RWPE2 (cell line): ENCODE measurements around the gene FAM210A.

Experiments
- ATAC-seq: fragments of 200-7000 bp; cut with Tn5 transposase; 3 replicates; pipeline ENCODE4 v1.9.1; 2021; ENCODE audit warnings: low read depth
- DNase-seq: peaks from one replicate; pipeline ENCODE4 v3.0.0-alpha.2; 2020; ENCODE audit warnings: low spot score
- H3K27ac ChIP-seq: fragments of 450-650 bp; 2 replicates; pipeline ENCODE4 v1.5.1; 2017; ENCODE audit warnings: mild to moderate bottlenecking; ENCODE audit not compliant: poor library complexity, severe bottlenecking
- H3K27me3 ChIP-seq: fragments of 250-450 bp; sonication (Bioruptor Pico); 2 replicates; pipeline ENCODE4 v1.5.1; 2021; ENCODE audit warnings: mild to moderate bottlenecking, moderate library complexity; ENCODE audit not compliant: insufficient read depth, poor library complexity, severe bottlenecking
- H3K36me3 ChIP-seq: fragments of 250-450 bp; sonication (Bioruptor Pico); 2 replicates; pipeline ENCODE4 v1.5.1; 2020; ENCODE audit warnings: low read depth, mild to moderate bottlenecking, moderate library complexity
- H3K4me1 ChIP-seq: fragments of 250-450 bp; sonication (Bioruptor Pico); 2 replicates; pipeline ENCODE4 v1.5.1; 2021; ENCODE audit warnings: mild to moderate bottlenecking, moderate library complexity; ENCODE audit not compliant: insufficient read depth, poor library complexity, severe bottlenecking
- H3K4me3 ChIP-seq: fragments of 250-450 bp; sonication (Bioruptor Pico); 2 replicates; pipeline ENCODE4 v1.5.1; 2021; ENCODE audit warnings: mild to moderate bottlenecking, moderate library complexity; ENCODE audit not compliant: severe bottlenecking
- H3K9me3 ChIP-seq: fragments of 250-450 bp; sonication (Bioruptor Pico); 2 replicates; pipeline ENCODE4 v1.5.1; 2021; ENCODE audit warnings: mild to moderate bottlenecking, moderate library complexity; ENCODE audit not compliant: severe bottlenecking
- TF ChIP-seq, protein P1 (sequence below): fragments of 450-650 bp; IDR thresholded peaks from one replicate; pipeline ENCODE4 v1.5.1; 2017; ENCODE audit warnings: mild to moderate bottlenecking, moderate library complexity; ENCODE audit not compliant: poor library complexity, severe bottlenecking

The FAM210A gene

GRCh38 chr18:13726232-13726971 lies at the start of gene FAM210A, which contains the start of gene RNMT:
Gene FAM210A (minus strand): TSS chr18:13726558. CDS start chr18:13682077, 44,481 bp downstream.
Gene RNMT (plus strand): TSS chr18:13726673. CDS start chr18:13731518, 4,845 bp downstream.
- DNase-seq (peak; percentile 95), ATAC-seq (peak; percentile 85)
- Histone ChIP-seq H3K27ac (peak within 1 kb of the TSS; percentile 66), H3K27me3 (no peaks in the 10 kb centered on the region), H3K9me3 (no peaks in the 10 kb centered on the region), H3K4me3 (peak within 1 kb of the TSS; percentile 70), H3K4me1 (peaks cover 16% of the 10 kb centered on the region), H3K36me3 (peaks cover 21% of the 10 kb centered on the region)
- TF ChIP-seq, protein P1, sequence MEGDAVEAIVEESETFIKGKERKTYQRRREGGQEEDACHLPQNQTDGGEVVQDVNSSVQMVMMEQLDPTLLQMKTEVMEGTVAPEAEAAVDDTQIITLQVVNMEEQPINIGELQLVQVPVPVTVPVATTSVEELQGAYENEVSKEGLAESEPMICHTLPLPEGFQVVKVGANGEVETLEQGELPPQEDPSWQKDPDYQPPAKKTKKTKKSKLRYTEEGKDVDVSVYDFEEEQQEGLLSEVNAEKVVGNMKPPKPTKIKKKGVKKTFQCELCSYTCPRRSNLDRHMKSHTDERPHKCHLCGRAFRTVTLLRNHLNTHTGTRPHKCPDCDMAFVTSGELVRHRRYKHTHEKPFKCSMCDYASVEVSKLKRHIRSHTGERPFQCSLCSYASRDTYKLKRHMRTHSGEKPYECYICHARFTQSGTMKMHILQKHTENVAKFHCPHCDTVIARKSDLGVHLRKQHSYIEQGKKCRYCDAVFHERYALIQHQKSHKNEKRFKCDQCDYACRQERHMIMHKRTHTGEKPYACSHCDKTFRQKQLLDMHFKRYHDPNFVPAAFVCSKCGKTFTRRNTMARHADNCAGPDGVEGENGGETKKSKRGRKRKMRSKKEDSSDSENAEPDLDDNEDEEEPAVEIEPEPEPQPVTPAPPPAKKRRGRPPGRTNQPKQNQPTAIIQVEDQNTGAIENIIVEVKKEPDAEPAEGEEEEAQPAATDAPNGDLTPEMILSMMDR = peak; percentile 21

- H3K27ac ChIP-seq = no peak overlapping the region
- ATAC-seq = no peak
- no peak overlapping the region for H3K4me3 ChIP-seq
- TF ChIP-seq, protein P1 = no peak
- H3K36me3 ChIP-seq = no peaks in the 10 kb centered on the region
- no peaks in the 10 kb centered on the region for H3K9me3 ChIP-seq
- H3K4me1 ChIP-seq = no peaks in the 10 kb centered on the region
- DNase-seq = no peak
- no peaks in the 10 kb centered on the region for H3K27me3 ChIP-seq
These were observed 48.7 kb upstream of the FAM210A start for GRCh38 chr18:13775058-13775457.

DNA sequence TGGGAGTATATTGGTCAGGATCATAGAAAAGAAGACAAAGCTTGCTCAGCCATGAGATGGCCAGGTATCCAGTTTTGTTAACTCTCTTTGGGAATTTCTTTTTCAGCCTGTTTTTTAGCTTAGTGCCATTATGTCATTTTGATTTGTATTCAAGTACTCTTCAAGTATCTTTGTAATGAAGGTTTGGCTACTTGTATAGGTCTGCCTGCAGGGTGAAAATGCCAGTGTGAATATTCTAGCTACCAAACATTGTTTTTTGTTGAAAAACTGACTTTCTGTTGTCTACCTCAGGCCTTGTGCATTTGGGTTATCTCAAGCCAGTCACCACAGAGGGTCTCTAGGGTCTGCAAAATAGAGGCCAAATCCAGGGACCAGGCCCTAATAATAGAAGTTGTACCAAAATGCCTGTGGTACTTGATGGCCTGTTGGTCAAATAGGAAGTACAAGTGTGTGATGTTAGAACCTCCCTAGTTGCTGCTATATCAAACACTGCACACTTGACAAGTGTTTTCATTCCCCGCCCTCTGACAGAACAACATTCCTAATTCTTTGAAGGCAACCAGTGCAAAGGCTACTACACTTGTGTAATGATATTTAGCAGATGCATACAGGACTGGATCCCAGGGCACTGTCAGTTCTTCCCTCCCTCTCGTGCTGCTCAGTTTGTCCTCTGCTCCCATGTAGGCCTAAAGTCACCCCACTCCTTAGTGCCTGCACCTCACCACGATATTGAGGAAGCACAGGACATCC lies 36.5 kb upstream of the FAM210A start:
- DNase-seq (no peak), ATAC-seq (no peak)
- H3K36me3 ChIP-seq = peaks cover 31% of the 10 kb centered on the region
- H3K27ac ChIP-seq = no peak overlapping the region
- H3K4me1 ChIP-seq = no peaks in the 10 kb centered on the region
- no peaks in the 10 kb centered on the region for H3K27me3 ChIP-seq
- TF ChIP-seq, protein P1 = no peak
- H3K4me3 ChIP-seq = no peak overlapping the region
- H3K9me3 ChIP-seq = no peaks in the 10 kb centered on the region

DNA sequence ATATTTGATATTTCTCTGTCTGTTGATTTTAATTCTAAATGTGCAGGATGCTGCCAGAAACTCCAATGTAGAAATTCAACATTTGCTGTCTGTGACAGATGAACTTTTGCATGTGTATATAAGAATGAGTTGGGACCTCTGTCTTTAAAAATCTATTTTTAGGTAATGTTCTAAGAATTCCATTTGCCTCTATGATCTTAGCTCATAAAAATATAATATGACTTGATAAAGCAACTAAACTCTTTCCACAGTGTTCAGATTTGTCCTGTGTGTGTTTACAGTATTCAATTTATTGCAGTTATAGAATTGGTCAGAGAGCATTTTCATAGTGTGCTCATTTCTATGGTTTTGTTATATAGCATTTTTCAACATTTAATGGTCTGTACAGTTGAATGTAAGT lies 33.7 kb upstream of the FAM210A start:
- Histone ChIP-seq H3K27ac (no peak overlapping the region), H3K4me3 (no peak overlapping the region), H3K9me3 (no peaks in the 10 kb centered on the region), H3K4me1 (no peaks in the 10 kb centered on the region), H3K36me3 (peaks cover 59% of the 10 kb centered on the region), H3K27me3 (no peaks in the 10 kb centered on the region)
- TF ChIP-seq, protein P1 = no peak
- no peak for DNase-seq
- ATAC-seq = no peak

GRCh38 chr18:13758622-13759021 lies 32.3 kb upstream of the FAM210A start:
- no peak for ATAC-seq
- TF ChIP-seq, protein P1 = no peak
- no peak overlapping the region for H3K4me3 ChIP-seq
- H3K36me3 ChIP-seq = peaks cover 72% of the 10 kb centered on the region
- H3K9me3 ChIP-seq = no peaks in the 10 kb centered on the region
- H3K27ac ChIP-seq = no peak overlapping the region
- no peaks in the 10 kb centered on the region for H3K4me1 ChIP-seq
- DNase-seq = no peak
- H3K27me3 ChIP-seq = no peaks in the 10 kb centered on the region
